A549 (cell line): Measurements from ENCODE around the gene PATL2.

Experiments used
- HOXA7 ChIP-seq: fragments of 250-450 bp; sonication (Bioruptor Pico); IDR thresholded peaks from 2 replicates; pipeline ENCODE4 v1.5.0; 2020; ENCODE audit warnings: mild to moderate bottlenecking, moderate library complexity
- MAZ ChIP-seq: fragments of 150-350 bp; IDR thresholded peaks from 2 replicates; pipeline ENCODE4 v1.6.1; 2014; ENCODE audit warnings: antibody characterized with exemption, low read depth, low read length, borderline replicate concordance
- NPAS2 ChIP-seq: fragments of 250-450 bp; sonication (Bioruptor Pico); IDR thresholded peaks from 2 replicates; pipeline ENCODE4 v1.8.0; 2022; ENCODE audit warnings: mild to moderate bottlenecking, moderate library complexity, borderline replicate concordance
- POLR2AphosphoS2 ChIP-seq: conservative IDR thresholded peaks from 2 replicates; pipeline ENCODE4 v1.6.1; 2012; ENCODE audit warnings: low read length, improper control_type of control experiment, inconsistent platforms
- SMC3 ChIP-seq: fragments of >200 bp; sonication (Bioruptor Twin); formaldehyde crosslinking; IDR thresholded peaks from 3 replicates; pipeline ENCODE4 v1.6.1; 2018; ENCODE audit warnings: inconsistent platforms

GRCh38 chr15:44715797-44716334 lies 4.7 kb upstream of the PATL2 start:
- TF ChIP-seq NPAS2 (CRISPR knock-in tag) (no peak), MAZ (no peak), HOXA7 (no peak), SMC3 (no peak), POLR2AphosphoS2 (no peak)
